ENCODE results near the gene SLC16A2.

- TF ChIP-seq POLR2A (IDR thresholded peaks at IDR 0.05; ENCODE audit: low read depth, low read length): no peak
- TF ChIP-seq PAX5 (IDR thresholded peaks at IDR 0.05; ENCODE audit: insufficient read depth, low read length, severe bottlenecking): no peak
- TF ChIP-seq POLR2AphosphoS5 (IDR thresholded peaks at IDR 0.05; ENCODE audit: low read depth, low read length): no peak
- TF ChIP-seq TAF1 (IDR thresholded peaks at IDR 0.05; ENCODE audit: low read depth, low read length): no peak
- TF ChIP-seq SPI1 (IDR thresholded peaks at IDR 0.05; ENCODE audit: low read depth, low read length): no peak
Observed at GRCh38 chrX:74509989-74510388, 88.7 kb downstream of the SLC16A2 start.
